Fibroblast of upper back skin (primary cell): ENCODE measurements around the gene LRRIQ4.

Experiments used
- DNase-seq: peaks from one replicate; pipeline ENCODE4 v3.0.0-alpha.2; 2013

The LRRIQ4 gene

GRCh38 chr3:169812332-169813235 is at the start of gene LRRIQ4, which contains the start of gene LRRC34:
TSS of gene LRRIQ4 (plus strand) at chr3:169812870. CDS start at chr3:169821922, 9,052 bp downstream.
TSS of gene LRRC34 (minus strand) at chr3:169812904. CDS start at chr3:169812548, 356 bp downstream.
- DNase-seq: peak; percentile 75

- DNase-seq: peak; percentile 53
Measured at GRCh38 chr3:169764312-169764881, 48.3 kb upstream of the LRRIQ4 start.

GRCh38 chr3:169764882-169765612 is 47.6 kb upstream of the LRRIQ4 start, which contains the start of gene TERC:
TSS of gene TERC (minus strand) at chr3:169765060.
- peak; percentile 93 for DNase-seq

GRCh38 chr3:169769287-169770181 is 43.1 kb upstream of the LRRIQ4 start, which contains the start of gene ACTRT3:
TSS of gene ACTRT3 (minus strand) at chr3:169769561. CDS start at chr3:169769520, 41 bp downstream.
- DNase-seq: peak; percentile 51

GRCh38 chr3:169771497-169772304 is 41.0 kb upstream of the LRRIQ4 start:
- peak; percentile 81 for DNase-seq

GRCh38 chr3:169772305-169772896 is 40.3 kb upstream of the LRRIQ4 start:
- peak; percentile 83 for DNase-seq

GRCh38 chr3:169772897-169773816 is 39.5 kb upstream of the LRRIQ4 start, which contains the start of gene MYNN:
TSS of gene MYNN (plus strand) at chr3:169773396. CDS start at chr3:169774296, 900 bp downstream.
- DNase-seq: peak; percentile 87

GRCh38 chr3:169774186-169774585 is 38.5 kb upstream of the LRRIQ4 start:
- DNase-seq: no peak

GRCh38 chr3:169777822-169778221 is 34.8 kb upstream of the LRRIQ4 start:
- DNase-seq: no peak

GRCh38 chr3:169780742-169781141 is 31.9 kb upstream of the LRRIQ4 start:
- no peak for DNase-seq

GRCh38 chr3:169781209-169781855 is 31.3 kb upstream of the LRRIQ4 start:
- DNase-seq: no peak

- no peak for DNase-seq
Measured at GRCh38 chr3:169787120-169787519, 25.6 kb upstream of the LRRIQ4 start.

- DNase-seq: no peak
Measured at GRCh38 chr3:169787791-169788190, 24.9 kb upstream of the LRRIQ4 start.

- DNase-seq: no peak
Measured at GRCh38 chr3:169790219-169790618, 22.5 kb upstream of the LRRIQ4 start.

- peak; percentile 15 for DNase-seq
Measured at GRCh38 chr3:169790687-169791429, 21.8 kb upstream of the LRRIQ4 start.

- DNase-seq: no peak
Measured at GRCh38 chr3:169792359-169792758, 20.3 kb upstream of the LRRIQ4 start.

GRCh38 chr3:169804681-169805080 is 8.0 kb upstream of the LRRIQ4 start:
- no peak for DNase-seq

GRCh38 chr3:169809230-169809795 is 3.4 kb upstream of the LRRIQ4 start:
- no peak for DNase-seq
